ENCODE data around the gene ZNF121. TPM values are rescaled to one million over a fixed set of nuclear protein-coding genes. Genes with fewer than 3 reads are reported as not detected.

ZNF121 gene
- total RNA-seq, 1 donor from 2014 or later, result 25.1 TPM

DNA sequence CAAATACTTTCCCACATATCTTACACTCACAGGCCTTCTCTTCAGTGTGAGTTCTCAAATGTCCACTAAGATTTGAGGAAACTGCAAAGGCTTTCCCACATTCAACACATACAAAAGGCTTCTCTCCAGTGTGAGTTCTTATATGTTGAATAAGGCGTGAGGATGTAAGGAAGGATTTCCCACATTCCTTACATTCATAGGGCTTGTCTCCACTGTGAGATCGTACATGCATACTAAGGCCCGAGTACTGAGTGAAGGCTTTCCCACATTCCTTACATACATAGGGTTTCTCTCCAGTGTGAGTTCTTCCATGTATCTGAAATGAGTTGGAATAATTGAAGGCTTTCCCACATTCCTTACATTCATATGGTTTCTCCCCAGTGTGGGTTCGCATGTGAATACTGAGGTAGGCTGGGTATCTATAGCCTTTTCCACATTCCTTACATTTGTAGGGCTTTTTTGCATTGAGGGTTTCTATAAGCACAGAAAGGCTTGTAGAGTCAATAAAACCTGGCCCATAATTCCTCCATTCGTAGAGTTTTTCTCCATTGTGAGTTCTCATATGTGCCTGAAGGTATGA lies 55.5 kb downstream of the ZNF121 start:
- Histone ChIP-seq H3K36me3 (peaks cover 59% of the 10 kb centered on the region), H3K4me3 (no peak overlapping the region), H3K27me3 (no peaks in the 10 kb centered on the region), H3K9me3 (peaks cover 84% of the 10 kb centered on the region), H3K27ac (no peak overlapping the region), H3K4me1 (no peaks in the 10 kb centered on the region)
- intact Hi-C loops (cut with DNase I), result no loop called here
- TF ChIP-seq, protein P1, sequence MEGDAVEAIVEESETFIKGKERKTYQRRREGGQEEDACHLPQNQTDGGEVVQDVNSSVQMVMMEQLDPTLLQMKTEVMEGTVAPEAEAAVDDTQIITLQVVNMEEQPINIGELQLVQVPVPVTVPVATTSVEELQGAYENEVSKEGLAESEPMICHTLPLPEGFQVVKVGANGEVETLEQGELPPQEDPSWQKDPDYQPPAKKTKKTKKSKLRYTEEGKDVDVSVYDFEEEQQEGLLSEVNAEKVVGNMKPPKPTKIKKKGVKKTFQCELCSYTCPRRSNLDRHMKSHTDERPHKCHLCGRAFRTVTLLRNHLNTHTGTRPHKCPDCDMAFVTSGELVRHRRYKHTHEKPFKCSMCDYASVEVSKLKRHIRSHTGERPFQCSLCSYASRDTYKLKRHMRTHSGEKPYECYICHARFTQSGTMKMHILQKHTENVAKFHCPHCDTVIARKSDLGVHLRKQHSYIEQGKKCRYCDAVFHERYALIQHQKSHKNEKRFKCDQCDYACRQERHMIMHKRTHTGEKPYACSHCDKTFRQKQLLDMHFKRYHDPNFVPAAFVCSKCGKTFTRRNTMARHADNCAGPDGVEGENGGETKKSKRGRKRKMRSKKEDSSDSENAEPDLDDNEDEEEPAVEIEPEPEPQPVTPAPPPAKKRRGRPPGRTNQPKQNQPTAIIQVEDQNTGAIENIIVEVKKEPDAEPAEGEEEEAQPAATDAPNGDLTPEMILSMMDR (IDR thresholded peaks at IDR 0.05), result no peak
- DNase-seq, result no peak
- no peak for ATAC-seq

DNA sequence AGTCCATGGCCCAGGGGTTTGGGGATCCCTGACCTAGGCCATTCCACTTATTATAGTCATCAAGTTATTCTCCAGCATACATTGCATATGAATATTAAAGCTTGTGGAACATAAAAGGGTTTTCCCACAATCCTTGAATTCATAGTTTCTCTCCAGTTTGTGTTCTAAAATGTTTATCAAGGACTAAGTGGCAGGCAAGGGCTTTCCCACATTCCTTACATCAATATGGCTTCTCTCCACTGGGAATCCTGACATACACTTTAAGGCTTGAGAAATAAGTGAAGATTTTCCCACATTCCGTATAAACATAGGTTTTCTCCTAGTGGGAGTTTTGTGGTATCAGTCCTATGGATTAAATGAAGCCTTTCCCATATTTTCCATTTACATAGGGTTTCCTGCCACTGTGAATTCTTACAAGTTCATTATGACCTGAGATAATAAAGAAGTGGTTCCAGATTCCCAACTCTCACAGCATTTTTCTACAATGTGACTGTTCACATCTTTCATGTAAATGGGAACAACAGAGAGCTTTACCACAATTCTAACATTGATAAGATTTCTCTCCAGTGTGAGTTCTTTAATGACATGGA lies 60.3 kb downstream of the ZNF121 start:
- TF ChIP-seq, protein P1 (IDR thresholded peaks at IDR 0.05), result no peak
- Histone ChIP-seq H3K9me3 (peaks cover 82% of the 10 kb centered on the region), H3K27ac (no peak overlapping the region), H3K27me3 (no peaks in the 10 kb centered on the region), H3K4me1 (no peaks in the 10 kb centered on the region), H3K4me3 (no peak overlapping the region), H3K36me3 (peaks cover 10% of the 10 kb centered on the region)
- no peak for DNase-seq
- ATAC-seq, result no peak
- intact Hi-C loops (cut with DNase I), result no loop called here

Other genes starting within 250 kb of the ZNF121 start
- 3.3 TPM for gene ZNF177, start 221.5 kb downstream of the ZNF121 start, total RNA-seq
- gene ZNF266, start 148.9 kb downstream of the ZNF121 start, total RNA-seq, result 24.5 TPM
- not detected for gene ZNF560, start 85.9 kb downstream of the ZNF121 start, total RNA-seq
- gene ZNF426, start 45.9 kb downstream of the ZNF121 start, total RNA-seq, result 15.3 TPM
- gene ZNF561, start 36.7 kb upstream of the ZNF121 start, total RNA-seq, result 34.7 TPM
- gene ZNF562, start 90.6 kb upstream of the ZNF121 start, total RNA-seq, result 31.6 TPM
- gene ZNF846, start 184.2 kb upstream of the ZNF121 start, total RNA-seq, result 10.2 TPM
- gene FBXL12, start 234.6 kb upstream of the ZNF121 start, total RNA-seq, result 21.5 TPM
- gene UBL5, start 243.4 kb upstream of the ZNF121 start, total RNA-seq, result 220 TPM

Measured in upper lobe of right lung (tissue), 1 donor.